HG02623 (cell line): ENCODE data around the gene SMLR1.

Source experiments
- ATAC-seq: cut with Tn5 transposase; IDR thresholded peaks from one replicate; pipeline ENCODE4 v1.9.1; 2021; ENCODE audit warnings: moderate library complexity; ENCODE audit not compliant: unreplicated experiment

SMLR1 gene

DNA sequence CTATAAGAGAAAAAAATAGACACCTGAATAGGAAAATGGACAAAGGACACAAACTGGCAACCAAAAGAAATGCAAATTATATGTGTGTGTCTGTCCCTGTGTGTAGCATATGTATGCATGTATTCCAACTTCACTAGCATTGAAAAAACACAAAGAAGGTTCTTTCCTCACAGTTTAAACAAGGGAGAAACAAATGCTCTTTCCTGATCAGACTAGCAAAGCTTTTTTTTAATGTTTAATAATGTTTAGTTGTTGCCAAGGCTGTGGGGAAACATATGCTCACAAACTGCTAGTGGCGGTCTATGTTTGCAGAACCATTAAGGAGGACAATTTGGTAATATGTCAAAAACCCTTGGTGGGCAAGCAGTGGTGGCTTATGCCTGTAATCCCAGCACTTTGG, 22.4 kb downstream of the SMLR1 start:
- ATAC-seq: no peak

DNA sequence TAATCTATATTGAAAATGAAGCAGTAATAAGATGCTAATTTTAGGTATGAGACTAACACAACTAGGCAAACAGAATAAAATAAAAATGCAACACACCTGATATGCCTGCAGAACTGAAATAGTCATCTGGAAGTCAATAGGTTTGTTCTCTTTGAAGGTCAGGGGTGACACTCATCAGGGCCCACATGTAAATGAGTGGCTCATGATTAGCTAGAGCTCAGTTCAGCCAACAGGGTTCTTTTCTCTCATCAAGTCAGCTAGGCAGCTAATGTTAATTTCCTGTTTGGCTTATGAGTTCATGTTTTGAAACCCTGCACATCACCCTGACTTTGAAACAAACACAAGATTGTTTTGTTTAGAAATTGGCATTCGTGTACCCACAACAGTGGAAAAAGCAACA, 23.8 kb downstream of the SMLR1 start:
- ATAC-seq: no peak

DNA sequence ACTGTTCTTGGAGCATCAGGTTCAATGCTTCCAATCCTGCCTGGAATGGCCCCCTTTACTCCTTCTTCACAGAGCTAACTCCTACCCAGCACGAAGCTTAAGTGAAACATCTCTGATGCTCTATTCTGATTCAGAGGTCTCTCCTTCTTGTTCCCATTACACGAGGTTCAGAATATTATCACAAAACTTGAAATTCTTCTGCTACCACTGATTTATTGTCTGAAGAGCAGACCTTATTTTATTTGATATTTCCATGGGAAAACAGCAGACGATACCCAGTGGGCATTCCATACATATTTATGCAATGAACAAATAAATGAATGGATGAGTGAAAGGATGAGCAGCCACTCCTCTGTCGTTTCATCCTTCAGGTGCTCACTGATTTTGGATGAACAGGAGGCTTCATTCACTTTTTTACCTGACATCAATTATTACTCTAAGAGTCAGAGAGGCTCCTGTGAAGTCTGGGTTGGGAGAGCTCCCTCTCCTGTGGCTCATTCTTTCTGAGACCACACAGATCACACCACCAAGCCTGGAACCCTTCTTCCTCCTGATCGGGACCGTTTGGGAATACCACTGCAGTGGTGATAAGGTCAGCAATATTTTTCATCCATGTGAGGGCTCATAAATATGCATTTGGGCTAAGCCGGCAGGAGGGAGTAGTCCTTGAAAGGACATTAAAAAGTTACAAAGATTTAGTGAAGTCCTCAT, 25.8 kb downstream of the SMLR1 start:
- ATAC-seq: no peak

DNA sequence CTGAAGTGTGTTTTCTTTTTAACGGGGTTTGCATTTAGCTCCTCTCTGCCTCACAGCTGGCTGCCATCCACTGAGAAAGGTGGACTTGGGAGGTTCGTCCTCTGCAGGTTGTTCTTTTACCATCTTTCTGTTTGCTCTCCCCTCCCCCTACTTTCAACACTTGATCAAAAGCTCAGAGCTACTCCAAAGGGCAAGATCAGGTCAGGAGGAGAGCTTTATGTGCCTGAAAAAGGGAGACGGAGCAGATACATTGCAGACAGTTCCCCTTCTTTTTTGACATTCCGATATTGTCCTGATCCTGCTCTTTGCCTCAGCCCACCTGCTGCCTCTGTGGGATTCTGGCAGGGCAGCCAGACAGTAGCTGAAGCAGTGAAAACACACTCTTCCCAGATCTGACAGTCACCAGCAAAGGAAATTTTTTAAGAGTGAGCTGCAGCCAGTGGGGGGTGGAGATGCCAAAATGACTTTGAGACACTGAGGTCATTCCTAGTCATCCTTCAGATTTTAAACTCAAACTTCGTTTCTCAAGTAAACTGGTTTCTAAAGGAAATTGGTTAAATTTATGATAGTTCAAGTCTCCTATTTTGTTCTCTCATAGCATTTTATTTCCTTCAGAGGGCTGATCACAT, 26.5 kb downstream of the SMLR1 start:
- no peak for ATAC-seq

DNA sequence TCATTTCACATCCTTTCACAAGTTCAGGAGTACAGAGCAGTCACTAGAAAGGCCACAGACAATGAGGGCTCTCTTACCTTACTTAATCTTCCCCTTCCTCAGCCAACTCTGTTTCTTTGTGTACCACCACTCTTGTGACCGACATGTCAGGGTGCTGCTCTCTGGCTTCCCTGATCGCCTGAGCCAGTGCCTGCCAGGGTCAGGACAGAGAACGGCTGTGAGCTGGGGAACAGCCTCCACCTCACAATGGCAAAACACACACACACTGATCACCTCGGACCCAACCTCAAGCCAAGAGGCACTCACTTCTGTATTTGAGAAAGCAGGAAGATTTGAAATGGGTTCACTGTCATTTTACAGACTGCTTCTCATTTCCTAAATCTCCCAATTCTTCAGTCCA, 30.8 kb downstream of the SMLR1 start:
- ATAC-seq: no peak

DNA sequence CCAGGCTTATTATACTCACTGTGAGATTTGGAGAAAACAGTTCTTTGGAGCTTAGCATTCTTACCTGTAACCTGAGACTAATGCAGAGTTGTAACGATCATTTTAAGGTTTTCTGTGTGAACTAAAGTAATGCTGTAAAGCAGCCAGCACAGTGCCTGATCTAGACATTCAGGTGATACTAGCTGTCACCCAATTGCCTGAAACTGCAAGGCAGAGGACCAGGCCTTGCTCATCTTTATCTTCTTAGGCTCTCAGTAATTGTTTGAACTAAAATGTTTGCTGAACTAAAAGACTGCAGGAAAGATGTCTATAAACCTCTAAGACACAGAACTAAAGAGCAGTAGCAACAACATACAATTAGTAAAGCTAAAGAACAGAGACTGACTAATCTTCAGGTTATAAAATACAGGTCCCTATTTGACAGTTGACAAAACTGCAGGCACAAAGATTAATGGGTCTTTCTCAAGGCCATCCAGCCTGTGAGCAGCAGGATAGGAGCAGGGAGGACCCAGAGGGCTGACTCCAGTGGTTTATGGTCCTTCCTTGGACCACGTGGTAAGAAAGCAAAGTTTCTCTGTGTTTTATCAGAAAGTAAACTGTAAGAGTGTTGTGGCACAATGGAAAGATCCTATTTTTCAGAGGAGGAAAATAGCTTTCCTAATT, 31.4 kb downstream of the SMLR1 start:
- ATAC-seq: no peak

DNA sequence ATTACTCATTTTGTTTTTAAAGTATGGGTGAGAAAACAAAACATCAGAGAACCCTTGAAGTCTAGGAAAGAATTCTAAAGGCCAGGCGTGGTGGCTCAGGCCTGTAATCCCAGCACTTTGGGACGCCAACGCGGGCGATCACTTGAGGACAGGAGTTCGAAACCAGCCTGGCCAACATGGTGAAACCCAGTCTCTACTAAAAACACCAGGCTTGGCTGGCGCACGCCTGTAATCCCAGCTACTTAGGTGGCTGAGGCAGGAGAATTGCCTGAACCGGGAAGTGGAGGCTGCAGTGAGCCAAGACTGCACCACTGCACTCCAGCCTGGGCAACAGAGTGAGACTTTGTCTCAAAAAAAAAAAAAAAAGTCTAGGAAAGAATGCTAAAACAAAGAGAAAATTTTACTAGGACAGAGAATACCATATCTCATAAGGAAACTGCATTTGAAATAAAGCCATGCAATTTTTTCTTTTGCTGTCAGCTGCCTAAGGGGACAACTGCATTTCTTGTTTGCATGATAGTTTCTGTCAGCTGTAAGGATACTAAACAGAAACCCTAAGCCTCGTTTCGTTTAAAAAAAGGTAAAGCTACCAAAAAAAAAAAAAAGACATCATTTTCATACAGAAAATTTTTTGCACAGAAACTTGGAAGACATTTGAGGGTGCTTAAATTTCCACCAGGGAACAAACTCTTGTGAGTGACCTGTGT, 32.1 kb downstream of the SMLR1 start:
- no peak for ATAC-seq

DNA sequence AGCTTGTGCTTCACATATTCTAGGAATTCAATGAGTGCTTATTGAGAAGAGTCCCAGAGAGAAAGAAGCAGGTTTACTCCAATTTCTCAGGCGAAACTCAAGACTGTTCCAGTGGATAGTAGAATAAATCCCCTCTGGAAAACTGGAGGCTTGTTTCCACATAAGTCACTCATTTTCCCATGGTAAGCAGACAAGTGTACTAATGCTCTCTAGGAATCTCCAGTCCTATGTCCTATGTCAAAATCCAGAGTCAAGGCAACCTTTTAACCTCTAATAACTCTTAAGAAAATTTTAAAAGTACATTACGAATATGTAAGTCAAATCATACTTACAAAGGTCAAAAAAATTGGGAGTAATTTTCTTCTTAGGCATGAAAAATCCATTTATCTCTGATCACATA, 35.2 kb downstream of the SMLR1 start:
- no peak for ATAC-seq

DNA sequence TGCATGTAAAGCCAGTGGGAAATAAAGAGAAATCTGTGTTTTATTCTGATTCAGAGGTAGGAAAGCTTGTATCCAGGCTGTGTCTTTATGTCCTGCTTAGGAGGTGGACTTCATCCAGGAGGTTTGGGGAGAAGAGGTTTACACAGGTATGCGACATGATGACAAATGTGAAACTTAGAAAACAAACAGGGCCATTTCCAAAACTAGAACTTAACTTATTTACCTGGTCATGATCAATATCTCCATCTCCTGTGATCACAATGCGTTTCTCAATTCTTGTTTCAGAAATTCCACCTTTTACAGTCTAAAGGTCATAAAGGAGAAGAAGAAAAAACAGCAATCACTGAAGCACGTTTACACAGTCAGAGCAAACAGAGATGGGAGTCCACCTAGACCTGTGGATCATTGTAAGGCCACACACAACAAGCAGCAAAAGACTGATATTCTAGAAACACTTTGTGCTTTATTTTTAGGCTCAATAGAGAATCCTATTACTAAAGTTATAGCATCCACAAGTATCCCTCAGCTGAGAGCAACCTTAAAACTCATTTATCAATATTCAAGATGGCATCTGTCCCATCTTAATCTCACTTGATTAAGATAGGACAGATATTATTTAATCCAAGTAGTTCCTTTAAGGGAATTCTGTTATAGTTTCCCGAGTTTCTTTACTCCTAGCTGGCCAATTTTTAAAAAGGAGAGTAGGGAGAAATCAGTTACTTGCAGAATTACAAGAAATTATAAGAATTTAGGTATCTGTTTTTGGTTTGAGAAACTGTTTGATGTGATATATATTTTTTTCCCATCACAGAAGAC, 36.4 kb downstream of the SMLR1 start:
- ATAC-seq: no peak

DNA sequence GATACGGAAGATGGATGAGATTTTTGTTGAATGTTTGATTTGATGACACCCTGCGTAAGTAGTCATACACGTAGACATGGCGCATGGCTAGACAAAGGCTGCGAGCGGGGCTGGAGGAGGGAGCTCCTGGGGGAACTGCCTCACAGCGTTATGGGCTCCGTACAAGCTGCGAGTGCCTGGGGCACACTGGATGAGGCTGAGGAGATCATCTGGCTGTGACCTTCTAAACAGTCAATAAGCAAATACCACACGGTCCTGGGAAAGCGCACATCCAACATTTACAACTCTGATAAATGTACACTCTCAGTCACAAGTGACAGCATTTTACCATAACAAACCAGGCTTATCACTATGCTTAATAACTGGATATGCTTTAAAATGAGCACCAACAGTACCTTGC, 37.1 kb downstream of the SMLR1 start:
- no peak for ATAC-seq

DNA sequence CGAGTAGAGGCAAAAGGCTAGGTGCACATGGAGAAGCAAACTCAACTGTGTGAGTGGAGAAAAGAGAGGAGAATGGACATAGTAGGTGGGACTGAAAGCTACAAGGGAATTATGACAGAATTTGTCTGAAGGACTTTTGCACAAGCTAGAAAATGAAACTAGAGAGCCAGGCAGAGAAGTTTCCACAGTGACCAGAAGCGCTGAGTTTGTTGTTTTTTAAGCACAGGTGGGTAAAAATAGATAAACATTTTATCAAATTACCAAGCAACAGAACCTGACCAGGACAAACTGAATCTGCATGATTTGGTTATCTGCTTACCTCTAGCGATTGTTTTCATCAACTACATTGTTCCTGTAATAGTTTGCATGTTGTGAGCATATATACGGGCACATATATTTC, 38.6 kb downstream of the SMLR1 start:
- ATAC-seq: no peak

DNA sequence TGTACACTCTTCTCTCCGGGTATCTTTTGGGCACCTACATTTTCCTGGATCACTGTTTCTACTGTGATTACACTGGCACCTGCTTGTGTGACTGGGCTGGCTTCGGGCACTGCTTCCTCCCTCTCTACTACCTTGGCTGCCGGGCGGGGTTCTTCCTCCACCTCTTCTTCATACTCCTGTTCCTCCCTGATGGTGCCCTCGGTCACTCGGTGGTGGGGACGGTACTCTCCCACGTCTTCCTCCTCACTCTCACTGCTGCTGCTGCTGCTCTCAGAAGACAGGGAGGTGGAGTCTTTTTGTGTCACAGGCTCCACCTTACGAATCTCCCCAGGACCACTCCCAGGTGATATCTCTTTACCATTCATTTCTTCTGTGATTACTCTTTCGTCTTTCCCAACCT, 42.5 kb downstream of the SMLR1 start:
- ATAC-seq: no peak

DNA sequence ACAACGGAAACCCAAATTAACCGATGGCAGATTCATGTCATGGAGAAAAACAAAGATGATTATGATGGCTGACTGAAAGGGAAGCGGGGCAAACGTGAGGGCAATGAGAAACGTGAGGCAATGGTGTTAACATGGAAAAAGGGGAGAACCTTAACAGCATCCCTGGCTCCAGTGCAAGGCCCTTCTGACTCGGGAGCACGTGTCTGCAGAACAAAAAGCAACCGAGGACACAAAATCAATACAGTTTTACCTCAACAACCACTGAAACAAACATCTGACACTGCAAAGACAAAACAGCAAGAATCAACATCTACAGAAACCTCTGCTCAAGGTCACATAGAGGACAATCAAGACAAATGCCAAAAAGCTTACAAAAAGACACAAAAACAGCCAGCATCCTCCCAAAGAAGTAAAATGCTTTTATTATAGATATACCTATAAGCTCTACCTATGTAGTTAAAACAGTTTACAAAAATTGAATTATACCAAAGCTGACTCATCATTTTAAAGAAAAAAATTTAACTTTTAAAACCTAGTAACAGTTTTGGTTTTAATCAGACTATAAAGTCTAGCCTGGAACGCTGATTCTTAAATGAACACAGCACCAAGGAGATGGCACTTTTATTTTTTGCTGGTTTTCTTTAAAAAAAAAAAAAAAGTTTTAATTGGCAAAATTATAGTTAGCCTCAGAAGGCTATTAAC, 43.1 kb downstream of the SMLR1 start:
- ATAC-seq: no peak

DNA sequence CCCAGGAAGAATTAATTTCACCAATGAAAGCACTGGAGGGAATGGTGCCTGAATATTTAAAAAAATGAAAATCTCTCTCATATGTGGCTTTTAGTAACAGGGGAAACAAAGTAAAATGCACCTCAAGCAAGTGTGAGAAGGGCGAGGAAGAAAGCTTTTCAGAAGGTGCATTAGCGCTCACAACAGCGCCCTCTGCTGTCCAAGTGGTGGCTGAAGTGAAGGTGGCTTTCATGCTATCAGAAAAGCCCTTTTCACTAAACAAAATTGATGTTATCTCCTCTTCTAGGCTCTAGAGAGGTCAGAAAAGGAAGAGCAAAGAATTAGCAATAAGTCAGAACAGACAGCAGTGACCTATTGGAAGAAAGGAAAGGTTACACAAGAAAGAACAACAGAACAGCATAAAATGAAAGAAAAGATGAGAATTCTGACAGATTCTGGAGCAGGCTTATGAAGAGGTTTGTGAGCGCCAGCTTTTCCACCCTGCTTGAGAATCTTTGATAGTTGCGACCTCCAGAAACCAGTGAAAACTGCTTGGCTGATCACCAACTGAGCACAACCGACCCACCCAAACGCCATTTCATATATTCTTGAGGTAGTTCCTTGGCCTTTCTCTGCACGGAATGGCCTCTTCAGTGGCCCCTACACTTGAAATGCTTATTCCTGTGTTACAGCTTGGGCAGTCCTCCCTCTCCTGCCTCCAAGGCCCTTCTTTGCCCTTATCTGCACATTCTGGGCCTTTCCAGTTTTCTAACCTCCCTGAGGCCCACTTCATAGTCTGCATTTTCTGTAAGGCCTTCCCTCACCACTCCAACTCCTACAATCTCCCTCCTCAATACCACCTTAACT, 45.3 kb downstream of the SMLR1 start:
- ATAC-seq: peak; percentile 66

DNA sequence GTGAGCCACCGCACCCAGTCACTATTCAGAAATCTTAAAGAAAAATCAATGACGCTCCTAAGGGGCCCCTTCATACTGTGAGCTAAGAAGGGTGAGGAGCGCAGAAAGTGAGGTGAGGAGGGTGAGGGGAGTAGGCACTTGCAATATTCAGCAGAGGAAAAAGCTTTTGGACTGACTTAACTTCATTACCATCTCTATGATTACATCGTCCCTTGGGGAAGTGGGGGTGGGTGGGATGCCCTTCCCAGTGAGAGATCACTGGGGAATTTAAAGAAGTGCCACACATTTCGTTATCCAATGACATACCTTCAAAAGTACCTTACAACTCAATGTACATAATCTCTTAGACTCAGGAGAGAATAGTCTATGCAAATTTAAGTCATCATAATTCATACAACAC, 46.5 kb downstream of the SMLR1 start:
- no peak for ATAC-seq

DNA sequence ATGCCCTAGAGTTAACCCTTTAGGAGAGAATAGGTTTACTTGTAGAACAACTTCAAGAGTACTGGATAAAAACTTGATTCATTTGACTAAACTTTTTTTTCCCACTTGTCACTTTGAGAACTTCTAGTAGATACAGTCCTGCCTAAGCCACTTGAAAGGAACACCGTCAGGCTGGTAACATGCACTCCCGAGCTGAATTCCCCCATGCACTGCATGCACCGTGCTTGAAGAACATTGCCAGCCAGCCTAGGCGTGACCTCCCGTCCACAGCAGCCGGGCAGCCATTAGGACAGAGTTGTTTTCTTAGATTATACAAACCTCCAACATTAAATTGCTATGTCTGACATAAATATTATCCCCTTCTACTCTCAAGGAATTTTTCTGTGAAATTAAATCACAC, 52.6 kb downstream of the SMLR1 start:
- ATAC-seq: no peak

DNA sequence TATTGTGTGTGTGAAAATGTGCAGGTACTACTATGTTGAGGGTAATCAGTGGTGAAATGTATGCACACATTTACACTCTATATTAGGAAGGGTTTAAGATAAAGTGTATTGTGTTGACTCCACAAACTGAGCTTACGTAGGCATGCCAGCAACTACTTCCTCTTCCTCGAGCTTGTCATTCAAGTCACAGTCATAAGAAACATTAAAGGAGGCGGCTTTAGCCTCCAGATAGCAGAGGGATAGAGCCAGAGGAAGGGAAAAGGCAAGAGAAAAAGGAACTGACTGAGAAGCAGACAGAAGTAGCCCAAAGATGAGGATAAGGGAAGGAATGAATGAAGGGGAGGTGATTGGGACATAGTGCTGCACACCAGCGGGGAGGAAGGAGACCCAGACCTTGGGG, 55.2 kb downstream of the SMLR1 start:
- no peak for ATAC-seq

DNA sequence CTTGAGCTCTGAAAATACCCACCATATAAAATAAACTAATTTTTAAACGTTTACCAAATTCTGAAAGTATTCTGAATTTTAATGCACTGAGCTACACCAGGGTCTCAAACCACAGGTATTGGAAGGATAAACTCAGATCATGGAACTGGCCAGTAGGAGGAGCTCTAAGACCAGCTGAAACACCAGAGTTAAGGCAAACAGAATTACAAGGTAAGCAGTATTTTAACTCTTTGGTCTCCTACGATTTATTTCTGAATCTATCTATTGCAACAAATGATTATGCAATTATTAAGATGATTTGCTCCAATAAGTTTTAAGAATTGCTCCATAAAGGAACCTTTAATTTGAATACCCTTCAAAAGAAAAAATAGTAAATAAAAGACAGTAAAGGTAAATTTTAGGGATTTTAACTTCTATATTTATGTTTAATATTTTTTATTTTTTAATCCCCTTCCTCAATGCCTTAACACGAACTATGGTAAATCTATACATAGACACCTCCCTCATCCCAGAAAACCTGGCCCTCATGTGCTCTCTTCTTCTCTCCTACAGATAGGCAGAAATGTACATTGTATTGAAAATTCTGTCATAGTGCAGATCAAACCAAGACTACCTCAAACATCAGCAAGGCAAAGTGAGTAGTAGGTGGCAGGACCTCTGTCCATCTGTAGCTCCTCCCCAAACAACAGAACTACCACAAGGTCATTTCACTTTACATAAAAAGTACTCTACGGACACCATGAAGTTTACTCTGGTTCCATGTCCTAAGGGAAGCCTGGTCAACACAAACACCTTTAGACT, 58.4 kb downstream of the SMLR1 start:
- ATAC-seq: peak; percentile 88
